ENCODE measurements around the gene TOR4A. TPM values are rescaled to one million over a fixed set of nuclear protein-coding genes. Genes with fewer than 3 reads are reported as not detected.

Gene TOR4A
- total RNA-seq, 1 donor from 2014 or later, result 8.0 TPM

GRCh38 chr9:137305060-137305797, 27.7 kb downstream of the TOR4A start:
- Mint-ChIP-seq H3K4me3 (ENCODE audit: low read depth) (no peak overlapping the region), H3K36me3 (ENCODE audit: insufficient read depth) (no peaks in the 10 kb centered on the region), H3K9me3 (ENCODE audit: low read depth) (no peaks in the 10 kb centered on the region), H3K27ac (no peak overlapping the region), H3K27me3 (no peaks in the 10 kb centered on the region), H3K4me1 (ENCODE audit: low read depth) (peaks cover 24% of the 10 kb centered on the region)
- TF ChIP-seq, protein P1, sequence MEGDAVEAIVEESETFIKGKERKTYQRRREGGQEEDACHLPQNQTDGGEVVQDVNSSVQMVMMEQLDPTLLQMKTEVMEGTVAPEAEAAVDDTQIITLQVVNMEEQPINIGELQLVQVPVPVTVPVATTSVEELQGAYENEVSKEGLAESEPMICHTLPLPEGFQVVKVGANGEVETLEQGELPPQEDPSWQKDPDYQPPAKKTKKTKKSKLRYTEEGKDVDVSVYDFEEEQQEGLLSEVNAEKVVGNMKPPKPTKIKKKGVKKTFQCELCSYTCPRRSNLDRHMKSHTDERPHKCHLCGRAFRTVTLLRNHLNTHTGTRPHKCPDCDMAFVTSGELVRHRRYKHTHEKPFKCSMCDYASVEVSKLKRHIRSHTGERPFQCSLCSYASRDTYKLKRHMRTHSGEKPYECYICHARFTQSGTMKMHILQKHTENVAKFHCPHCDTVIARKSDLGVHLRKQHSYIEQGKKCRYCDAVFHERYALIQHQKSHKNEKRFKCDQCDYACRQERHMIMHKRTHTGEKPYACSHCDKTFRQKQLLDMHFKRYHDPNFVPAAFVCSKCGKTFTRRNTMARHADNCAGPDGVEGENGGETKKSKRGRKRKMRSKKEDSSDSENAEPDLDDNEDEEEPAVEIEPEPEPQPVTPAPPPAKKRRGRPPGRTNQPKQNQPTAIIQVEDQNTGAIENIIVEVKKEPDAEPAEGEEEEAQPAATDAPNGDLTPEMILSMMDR (IDR thresholded peaks at IDR 0.05; ENCODE audit: unreplicated experiment), result no peak
- peak; percentile 47 for DNase-seq (ENCODE audit: low spot score, unreplicated experiment)

DNA sequence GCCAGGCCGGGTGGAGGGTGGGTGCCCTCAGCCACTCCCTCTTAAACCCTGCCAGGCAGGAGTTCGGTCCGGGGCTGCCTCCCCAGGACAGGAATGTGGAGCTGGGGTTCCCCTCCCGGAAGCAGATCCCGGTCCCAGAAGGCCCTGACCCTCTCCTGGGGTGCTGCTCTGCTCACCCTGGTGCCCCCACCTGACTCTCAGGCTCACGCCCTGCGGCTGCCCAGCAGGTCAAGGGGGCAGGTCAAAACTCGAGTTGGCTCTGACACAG, 28.2 kb downstream of the TOR4A start:
- DNase-seq (ENCODE audit: low spot score, unreplicated experiment), result no peak
- H3K4me3 Mint-ChIP-seq (ENCODE audit: low read depth), result no peak overlapping the region
- H3K27ac Mint-ChIP-seq, result no peak overlapping the region
- no peaks in the 10 kb centered on the region for H3K36me3 Mint-ChIP-seq (ENCODE audit: insufficient read depth)
- peaks cover 24% of the 10 kb centered on the region for H3K4me1 Mint-ChIP-seq (ENCODE audit: low read depth)
- TF ChIP-seq, protein P1 (IDR thresholded peaks at IDR 0.05; ENCODE audit: unreplicated experiment), result no peak
- no peaks in the 10 kb centered on the region for H3K9me3 Mint-ChIP-seq (ENCODE audit: low read depth)
- H3K27me3 Mint-ChIP-seq, result no peaks in the 10 kb centered on the region

DNA sequence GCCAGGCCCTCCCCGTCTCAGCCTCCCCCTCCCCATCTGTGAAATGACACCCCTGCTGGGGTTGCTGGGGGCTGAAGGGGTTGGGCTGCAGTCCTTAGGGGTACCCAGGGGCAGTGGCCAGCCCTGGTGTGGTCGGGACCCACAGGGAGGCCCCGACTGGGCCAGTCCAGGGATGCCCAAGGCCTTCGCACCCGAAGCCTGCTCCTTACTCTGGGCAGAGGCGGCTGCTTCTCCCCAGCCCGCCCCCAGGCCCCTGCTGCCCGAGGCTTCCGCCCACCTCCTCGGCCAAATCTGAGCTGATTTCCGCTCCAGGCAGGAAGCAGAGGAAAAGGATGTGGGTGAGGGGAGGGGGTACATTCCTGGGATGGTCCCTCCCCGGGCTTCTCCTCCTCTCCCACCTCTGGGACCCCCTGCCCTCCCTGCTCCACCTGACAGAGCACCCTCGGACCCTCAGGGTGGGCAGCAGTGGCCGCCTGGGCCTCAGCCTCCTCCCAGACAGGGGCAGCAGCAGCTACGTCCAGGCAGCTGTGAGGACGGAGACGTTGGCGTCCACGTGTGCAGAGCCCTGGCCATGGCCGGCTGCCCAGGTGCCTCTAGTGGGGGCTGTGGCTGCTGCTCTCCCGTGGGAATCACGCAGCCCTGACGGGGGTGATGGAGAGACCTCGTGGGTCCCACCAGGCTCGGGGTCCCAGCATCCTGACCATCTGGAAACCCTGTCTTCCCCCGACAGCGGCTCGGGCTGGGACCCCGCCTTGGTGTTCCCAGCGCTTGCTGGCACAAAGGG, 28.7 kb downstream of the TOR4A start:
- peaks cover 23% of the 10 kb centered on the region for H3K4me1 Mint-ChIP-seq (ENCODE audit: low read depth)

DNA sequence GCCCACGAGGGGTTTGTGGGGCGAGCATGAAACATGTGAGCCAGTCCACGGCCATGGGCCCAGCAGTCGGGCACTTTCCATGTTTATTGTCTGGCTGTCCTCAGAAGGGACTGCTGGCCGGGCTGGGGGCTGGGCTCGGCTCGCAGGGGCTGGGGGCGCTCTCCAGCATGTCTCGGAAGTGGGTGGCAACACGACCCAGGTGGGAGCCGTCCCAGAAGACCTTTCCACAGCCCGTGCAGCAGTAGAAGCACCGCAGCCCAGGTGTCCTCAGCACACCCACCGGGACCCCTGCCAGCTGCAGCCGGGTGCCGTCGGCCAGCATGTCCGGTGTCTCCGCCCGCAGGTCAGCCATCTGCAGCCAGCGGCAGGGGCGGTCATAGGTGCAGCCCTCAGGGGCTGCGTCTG, 29.3 kb downstream of the TOR4A start:
- no peaks in the 10 kb centered on the region for H3K27me3 Mint-ChIP-seq
- H3K4me3 Mint-ChIP-seq (ENCODE audit: low read depth), result no peak overlapping the region
- no peak overlapping the region for H3K27ac Mint-ChIP-seq
- H3K9me3 Mint-ChIP-seq (ENCODE audit: low read depth), result no peaks in the 10 kb centered on the region
- peaks cover 23% of the 10 kb centered on the region for H3K4me1 Mint-ChIP-seq (ENCODE audit: low read depth)
- no peak for DNase-seq (ENCODE audit: low spot score, unreplicated experiment)
- H3K36me3 Mint-ChIP-seq (ENCODE audit: insufficient read depth), result no peaks in the 10 kb centered on the region
- TF ChIP-seq, protein P1 (IDR thresholded peaks at IDR 0.05; ENCODE audit: unreplicated experiment), result no peak

More for the DNA sequence above, 28.7 kb downstream of the TOR4A start:
- Mint-ChIP-seq H3K27me3 (no peaks in the 10 kb centered on the region), H3K36me3 (ENCODE audit: insufficient read depth) (no peaks in the 10 kb centered on the region), H3K9me3 (ENCODE audit: low read depth) (no peaks in the 10 kb centered on the region), H3K27ac (no peak overlapping the region), H3K4me3 (ENCODE audit: low read depth) (no peak overlapping the region)
- DNase-seq (ENCODE audit: low spot score, unreplicated experiment), result peak; percentile 11
- TF ChIP-seq, protein P1 (IDR thresholded peaks at IDR 0.05; ENCODE audit: unreplicated experiment), result no peak

DNA sequence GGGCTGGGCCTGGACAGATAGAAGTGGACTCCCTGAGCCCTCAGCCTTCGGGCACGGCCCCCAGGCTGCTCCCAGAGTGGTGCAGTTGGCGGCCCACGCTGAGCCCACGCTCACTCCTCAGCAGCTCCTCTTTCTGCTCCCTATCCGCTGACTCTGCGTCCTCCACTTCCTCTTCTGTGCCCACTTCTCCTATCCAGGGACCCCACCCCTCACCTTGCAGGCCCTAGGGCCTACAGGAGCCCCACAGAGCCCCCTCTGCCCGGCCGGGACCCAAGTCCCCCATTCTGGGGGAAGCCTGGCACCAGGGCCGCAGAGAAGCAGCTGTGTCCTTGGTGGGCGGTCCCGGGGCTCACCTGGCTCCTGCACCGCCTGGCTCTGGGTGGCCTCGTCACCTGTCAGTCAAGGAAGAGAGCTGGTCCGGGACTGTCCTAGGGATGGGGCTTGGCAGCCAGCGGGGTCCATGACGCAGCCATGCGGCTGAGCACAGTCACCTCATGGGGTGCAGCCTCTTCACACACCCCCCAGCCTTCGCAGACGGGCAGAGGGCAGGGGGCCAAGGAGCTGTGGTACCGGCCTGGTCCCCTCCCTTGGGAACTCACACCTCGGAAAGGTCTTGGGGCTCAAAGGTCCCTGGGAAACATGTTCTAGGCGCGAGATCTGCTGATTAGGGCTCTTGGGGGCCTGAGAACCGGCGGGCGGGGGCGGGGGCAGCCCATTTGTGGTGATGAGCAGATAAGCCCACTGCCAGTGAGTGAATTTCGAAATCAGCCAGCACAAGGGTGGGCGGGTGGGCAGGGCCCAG, 29.9 kb downstream of the TOR4A start:
- peak; percentile 15 for DNase-seq (ENCODE audit: low spot score, unreplicated experiment)
- H3K4me3 Mint-ChIP-seq (ENCODE audit: low read depth), result no peak overlapping the region
- H3K36me3 Mint-ChIP-seq (ENCODE audit: insufficient read depth), result no peaks in the 10 kb centered on the region
- no peak overlapping the region for H3K27ac Mint-ChIP-seq
- TF ChIP-seq, protein P1 (IDR thresholded peaks at IDR 0.05; ENCODE audit: unreplicated experiment), result no peak
- H3K27me3 Mint-ChIP-seq, result no peaks in the 10 kb centered on the region
- peaks cover 23% of the 10 kb centered on the region for H3K4me1 Mint-ChIP-seq (ENCODE audit: low read depth)
- no peaks in the 10 kb centered on the region for H3K9me3 Mint-ChIP-seq (ENCODE audit: low read depth)
